MM.1S (cell line): ENCODE data around the gene IRF6.
A peak's percentile ranks its signal among the peaks of the same experiment; 100 is the strongest.

Source experiments
- DNase-seq: peaks from one replicate; pipeline ENCODE4 v3.0.0-alpha.2; 2015
- H2AFZ ChIP-seq: fragments of 300-600 bp; sonication (generic); 2 replicates; pipeline ENCODE4 v1.6.0; 2016; ENCODE audit warnings: antibody characterized with exemption, low read length
- H3F3A ChIP-seq: fragments of 300-600 bp; sonication (generic); 2 replicates; pipeline ENCODE4 v1.6.1; 2016; ENCODE audit warnings: mild to moderate bottlenecking, antibody characterized with exemption, low read length, moderate library complexity, mixed read lengths; ENCODE audit not compliant: insufficient read depth
- H3K27ac ChIP-seq: fragments of 300-600 bp; sonication (generic); 2 replicates; pipeline ENCODE4 v1.5.1; 2016; ENCODE audit warnings: mild to moderate bottlenecking, low read length
- H3K27me3 ChIP-seq: fragments of 300-600 bp; sonication (generic); replicated peaks from 2 replicates; pipeline ENCODE4 v1.6.0; 2016; ENCODE audit warnings: low read length; ENCODE audit not compliant: insufficient read depth
- H3K36me3 ChIP-seq: fragments of 300-600 bp; sonication (generic); replicated peaks from 2 replicates; pipeline ENCODE4 v1.6.1; 2016; ENCODE audit warnings: mild to moderate bottlenecking, low read length, mixed read lengths; ENCODE audit not compliant: insufficient read depth
- H3K4me1 ChIP-seq: fragments of 300-600 bp; sonication (generic); 2 replicates; pipeline ENCODE4 v1.6.1; 2016; ENCODE audit warnings: low read length, mixed read lengths
- H3K4me2 ChIP-seq: fragments of 300-600 bp; sonication (generic); 2 replicates; pipeline ENCODE4 v1.6.0; 2016; ENCODE audit warnings: low read depth, low read length
- H3K4me3 ChIP-seq: fragments of 300-600 bp; sonication (generic); 2 replicates; pipeline ENCODE4 v1.5.1; 2016; ENCODE audit warnings: low read length, mixed read lengths
- H3K79me2 ChIP-seq: fragments of 300-600 bp; sonication (generic); 2 replicates; pipeline ENCODE4 v1.6.1; 2016; ENCODE audit warnings: mixed run types, low read length, mixed read lengths
- H3K9ac ChIP-seq: fragments of 300-600 bp; sonication (generic); 2 replicates; pipeline ENCODE4 v1.6.1; 2016; ENCODE audit warnings: low read length, mixed read lengths
- H3K9me2 ChIP-seq: fragments of 300-600 bp; sonication (generic); replicated peaks from 2 replicates; pipeline ENCODE4 v1.6.1; 2016; ENCODE audit warnings: mild to moderate bottlenecking, low read length, mixed read lengths; ENCODE audit not compliant: insufficient read depth
- H3K9me3 ChIP-seq: fragments of 300-600 bp; sonication (generic); replicated peaks from 2 replicates; pipeline ENCODE4 v1.6.1; 2016; ENCODE audit warnings: mild to moderate bottlenecking, low read length, mixed read lengths; ENCODE audit not compliant: insufficient read depth
- H4K20me1 ChIP-seq: fragments of 300-600 bp; sonication (generic); 2 replicates; pipeline ENCODE4 v1.6.1; 2016; ENCODE audit warnings: mild to moderate bottlenecking, low read length, moderate library complexity, mixed read lengths; ENCODE audit not compliant: insufficient read depth
- CTCF ChIP-seq: fragments of 300-600 bp; sonication (generic); IDR thresholded peaks from 2 replicates; pipeline ENCODE4 v1.5.1; 2016; ENCODE audit warnings: antibody characterized with exemption, low read length, mixed read lengths
- EZH2 ChIP-seq: fragments of 300-600 bp; sonication (generic); optimal IDR thresholded peaks from 2 replicates; pipeline ENCODE3; 2017; ENCODE audit warnings: low read depth, mild to moderate bottlenecking, antibody characterized with exemption, low read length, mixed read lengths
- EZH2phosphoT487 ChIP-seq: fragments of 300-600 bp; sonication (generic); IDR thresholded peaks from 2 replicates; pipeline ENCODE4 v1.6.1; 2018; ENCODE audit warnings: antibody characterized with exemption, low read length

IRF6 gene

GRCh38 chr1:209825591-209826434 is 19.9 kb upstream of the IRF6 start:
- Histone ChIP-seq H3K4me1 (no peaks in the 10 kb centered on the region), H3K79me2 (peaks cover 29% of the 10 kb centered on the region), H4K20me1 (no peaks in the 10 kb centered on the region), H3K9ac (no peak overlapping the region), H3K4me3 (no peak overlapping the region), H2AFZ (no peak overlapping the region), H3K27ac (no peak overlapping the region), H3F3A (peaks cover 4% of the 10 kb centered on the region; the same call in 1 of the 2 replicates), H3K36me3 (0 out of 2 replicates have a peak, but pooled peaks cover 5% of the 10 kb centered on the region), H3K9me3 (no peaks in the 10 kb centered on the region), H3K27me3 (0 out of 2 replicates have a peak, but pooled peaks cover 3% of the 10 kb centered on the region), H3K4me2 (no peak overlapping the region), H3K9me2 (no peaks in the 10 kb centered on the region)
- no peak for TF ChIP-seq CTCF
- TF ChIP-seq EZH2: no peak
- no peak for TF ChIP-seq EZH2phosphoT487
- no peak for DNase-seq

- Histone ChIP-seq H3K27ac (no peak overlapping the region), H3K9me2 (no peaks in the 10 kb centered on the region), H3K4me1 (no peaks in the 10 kb centered on the region), H3K9me3 (no peaks in the 10 kb centered on the region), H3K4me2 (0 out of 2 replicates have a peak overlapping the region, but pooled peaks have one; percentile 5), H3K79me2 (peaks cover 6% of the 10 kb centered on the region), H3F3A (peaks cover 4% of the 10 kb centered on the region; the same call in 1 of the 2 replicates), H3K27me3 (0 out of 2 replicates have a peak, but pooled peaks cover 3% of the 10 kb centered on the region), H4K20me1 (no peaks in the 10 kb centered on the region), H2AFZ (peak overlapping the region; percentile 8; the same call in 1 of the 2 replicates), H3K9ac (no peak overlapping the region), H3K36me3 (no peaks in the 10 kb centered on the region), H3K4me3 (no peak overlapping the region)
- TF ChIP-seq CTCF (peak; percentile 91), EZH2 (no peak)
- peak; percentile 64 for DNase-seq
These were observed 17.4 kb upstream of the IRF6 start for GRCh38 chr1:209823143-209824041.

GRCh38 chr1:209822706-209823105 is 16.8 kb upstream of the IRF6 start:
- no peaks in the 10 kb centered on the region for H3K9me2 ChIP-seq
- TF ChIP-seq EZH2phosphoT487 (no peak), CTCF (no peak), EZH2 (no peak)
- no peak overlapping the region for H3K27ac ChIP-seq
- H3F3A ChIP-seq: no peaks in the 10 kb centered on the region
- H3K79me2 ChIP-seq: no peaks in the 10 kb centered on the region
- no peak overlapping the region for H3K9ac ChIP-seq
- H3K4me3 ChIP-seq: no peak overlapping the region
- no peak for DNase-seq
- H2AFZ ChIP-seq: no peak overlapping the region
- no peaks in the 10 kb centered on the region for H3K9me3 ChIP-seq
- H3K4me1 ChIP-seq: no peaks in the 10 kb centered on the region
- 0 out of 2 replicates have a peak overlapping the region, but pooled peaks have one; percentile 5 for H3K4me2 ChIP-seq
- no peaks in the 10 kb centered on the region for H3K36me3 ChIP-seq
- H3K27me3 ChIP-seq: 0 out of 2 replicates have a peak, but pooled peaks cover 3% of the 10 kb centered on the region
- H4K20me1 ChIP-seq: no peaks in the 10 kb centered on the region
